D721Med (cell line): ENCODE results near the gene UBASH3A.

ENCODE experiments used
- DNase-seq: peaks from one replicate; pipeline ENCODE4 v3.0.0; 2011; ENCODE audit warnings: low spot score; ENCODE audit not compliant: insufficient read length
- FAIRE-seq: peaks from 2 replicates; lab custom pipeline; 2011; peaks lifted over from hg19 to GRCh38; lab: Jason Lieb, UNC
- TF ChIP-seq, protein P1 (sequence below): IDR thresholded peaks from 2 replicates; pipeline ENCODE4 v1.5.1; 2012; ENCODE audit warnings: mild to moderate bottlenecking, control low read depth; ENCODE audit not compliant: insufficient read depth; ENCODE audit errors: missing control alignments

UBASH3A gene

DNA sequence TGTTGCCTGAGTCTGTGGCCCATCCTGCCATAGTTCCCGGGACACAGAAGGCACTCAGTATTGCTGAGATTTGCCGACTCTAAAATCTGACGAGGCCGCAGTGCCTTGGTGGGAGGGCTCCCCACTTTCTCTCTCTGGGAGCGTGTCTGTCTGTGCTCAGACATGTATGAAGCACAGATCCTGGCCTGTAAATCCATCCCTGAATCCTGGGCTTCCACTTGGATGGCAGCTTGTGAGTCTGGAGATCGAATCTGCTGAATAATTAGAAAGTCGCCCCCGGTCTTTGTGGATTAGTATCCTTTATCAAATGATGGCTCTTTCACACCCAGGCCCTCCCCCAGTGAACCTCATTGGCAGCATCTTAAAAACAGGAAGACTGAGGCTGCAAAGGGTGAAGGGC, 10.4 kb downstream of the UBASH3A start:
- DNase-seq = no peak
- FAIRE-seq = no peak
- TF ChIP-seq, protein P1, sequence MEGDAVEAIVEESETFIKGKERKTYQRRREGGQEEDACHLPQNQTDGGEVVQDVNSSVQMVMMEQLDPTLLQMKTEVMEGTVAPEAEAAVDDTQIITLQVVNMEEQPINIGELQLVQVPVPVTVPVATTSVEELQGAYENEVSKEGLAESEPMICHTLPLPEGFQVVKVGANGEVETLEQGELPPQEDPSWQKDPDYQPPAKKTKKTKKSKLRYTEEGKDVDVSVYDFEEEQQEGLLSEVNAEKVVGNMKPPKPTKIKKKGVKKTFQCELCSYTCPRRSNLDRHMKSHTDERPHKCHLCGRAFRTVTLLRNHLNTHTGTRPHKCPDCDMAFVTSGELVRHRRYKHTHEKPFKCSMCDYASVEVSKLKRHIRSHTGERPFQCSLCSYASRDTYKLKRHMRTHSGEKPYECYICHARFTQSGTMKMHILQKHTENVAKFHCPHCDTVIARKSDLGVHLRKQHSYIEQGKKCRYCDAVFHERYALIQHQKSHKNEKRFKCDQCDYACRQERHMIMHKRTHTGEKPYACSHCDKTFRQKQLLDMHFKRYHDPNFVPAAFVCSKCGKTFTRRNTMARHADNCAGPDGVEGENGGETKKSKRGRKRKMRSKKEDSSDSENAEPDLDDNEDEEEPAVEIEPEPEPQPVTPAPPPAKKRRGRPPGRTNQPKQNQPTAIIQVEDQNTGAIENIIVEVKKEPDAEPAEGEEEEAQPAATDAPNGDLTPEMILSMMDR = no peak

DNA sequence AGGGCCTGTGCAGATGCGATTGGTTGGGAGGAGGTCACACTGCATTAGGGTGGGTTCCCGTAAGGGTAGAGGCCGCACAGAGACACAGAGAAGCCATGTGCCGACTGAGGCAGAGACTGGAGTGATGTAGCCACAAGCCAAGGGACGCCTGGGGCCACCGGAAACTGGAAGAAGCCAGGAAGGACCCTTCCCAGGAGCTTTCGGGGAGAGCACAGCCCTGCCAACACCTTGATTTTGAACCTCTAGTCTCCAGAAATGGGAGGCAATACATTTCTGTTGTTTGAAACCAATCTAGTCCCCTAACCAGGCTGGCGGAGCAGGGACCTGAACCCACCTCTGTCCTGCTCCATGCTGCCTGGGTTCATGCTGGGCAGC, 10.8 kb downstream of the UBASH3A start:
- no peak for DNase-seq
- TF ChIP-seq, protein P1 = no peak

DNA sequence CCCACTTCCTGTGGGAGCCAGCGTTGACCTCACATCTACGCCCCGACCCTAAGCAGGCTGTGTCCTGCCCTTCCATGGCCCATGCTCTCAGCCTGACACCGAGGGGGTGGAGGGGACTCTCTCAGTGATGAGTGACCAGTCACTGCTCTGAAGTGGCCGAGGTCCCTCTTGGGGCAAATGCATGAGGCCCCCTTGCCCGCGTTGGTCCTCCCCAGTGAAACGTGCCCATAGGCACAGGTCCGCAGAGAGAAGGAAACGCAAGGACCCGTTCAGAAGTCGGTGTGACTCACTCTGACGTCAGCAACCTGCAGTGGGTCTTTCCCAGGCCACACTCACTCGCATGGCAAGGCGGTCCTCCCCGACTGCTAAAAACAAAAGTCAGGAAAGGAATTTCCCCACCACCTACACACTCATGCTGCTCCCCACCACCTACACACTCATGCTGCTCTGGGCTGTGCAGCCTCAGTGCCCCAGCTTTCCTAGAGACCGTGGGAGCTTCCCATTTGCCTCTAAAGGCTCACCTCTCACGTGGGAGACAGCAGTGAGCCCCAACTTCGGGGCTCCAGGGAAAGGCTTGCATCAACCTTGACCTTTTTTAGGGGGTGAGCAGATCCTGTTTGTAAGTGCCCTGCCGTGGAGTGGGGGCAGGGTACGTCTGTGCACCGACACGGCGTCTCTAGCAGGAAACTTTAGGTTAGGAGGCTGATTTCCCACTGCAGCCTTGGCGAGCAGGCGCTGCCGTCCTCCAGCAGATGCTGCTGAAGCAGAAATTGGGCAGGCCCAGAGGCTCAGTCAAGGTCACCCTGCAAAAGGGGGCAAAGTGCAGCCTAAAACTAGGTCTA, 11.4 kb downstream of the UBASH3A start:
- TF ChIP-seq, protein P1 = no peak
- DNase-seq = no peak
- FAIRE-seq = no peak

More for the DNA sequence above, 10.8 kb downstream of the UBASH3A start:
- no peak for FAIRE-seq

DNA sequence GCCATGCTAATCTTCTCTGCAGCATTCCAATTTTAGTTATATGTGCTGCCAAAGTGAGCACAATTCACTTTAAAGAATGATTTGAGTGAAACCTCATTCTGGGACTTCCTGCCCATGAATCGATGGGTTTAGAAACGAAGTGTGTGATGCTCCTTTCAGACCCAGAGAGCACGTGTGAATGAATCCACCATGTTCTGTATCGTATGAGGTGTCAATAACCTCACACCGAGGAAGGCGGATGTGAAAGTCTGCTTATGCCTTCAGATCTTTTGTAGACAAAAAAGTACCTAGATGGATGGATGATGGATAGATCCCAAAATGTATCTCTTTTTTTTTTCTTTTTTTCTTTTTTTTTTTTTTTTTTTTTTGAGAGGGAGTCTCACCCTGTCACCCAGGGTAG, 13.8 kb downstream of the UBASH3A start:
- DNase-seq (no peak), FAIRE-seq (no peak)
- TF ChIP-seq, protein P1 = no peak

DNA sequence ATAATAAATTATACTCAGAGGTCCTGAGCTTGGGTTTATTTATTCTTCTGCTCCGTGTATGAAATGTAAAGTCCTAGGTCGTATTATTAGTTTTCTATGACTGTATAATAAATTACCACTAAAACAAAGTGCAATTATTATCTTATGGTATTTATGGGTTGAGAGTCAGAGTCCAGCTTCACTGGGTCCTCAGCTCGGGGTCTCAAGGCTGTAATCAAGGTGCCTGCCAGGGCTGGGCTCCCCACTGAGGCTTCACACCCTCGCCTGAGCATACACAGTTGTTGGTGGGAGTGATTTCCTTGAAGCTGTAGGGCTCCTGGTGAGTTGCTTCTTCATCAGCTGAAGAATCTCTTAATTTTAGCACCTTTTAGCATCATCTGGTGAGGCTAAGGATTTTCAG, 15.2 kb downstream of the UBASH3A start:
- FAIRE-seq = no peak
- TF ChIP-seq, protein P1 = no peak
- no peak for DNase-seq

DNA sequence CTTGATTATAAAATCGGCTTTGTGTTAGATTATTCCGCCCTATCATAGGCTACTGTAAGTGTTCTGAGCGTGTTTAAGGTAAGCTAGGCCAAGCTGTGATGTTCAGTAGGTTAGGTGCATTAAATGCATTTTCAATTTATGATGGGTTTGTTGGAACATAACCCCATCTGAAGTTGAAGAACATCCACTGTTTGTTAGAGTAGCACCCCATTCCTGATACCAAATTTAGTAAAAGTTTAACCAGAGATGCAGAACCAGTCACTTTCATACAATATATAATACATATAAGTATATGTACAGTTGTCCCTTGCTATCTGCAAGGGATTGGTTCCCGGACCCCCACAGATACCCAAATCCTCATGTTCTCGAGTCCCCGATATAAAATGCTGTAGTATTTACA, 16.1 kb downstream of the UBASH3A start:
- FAIRE-seq = no peak
- TF ChIP-seq, protein P1 = no peak
- no peak for DNase-seq

DNA sequence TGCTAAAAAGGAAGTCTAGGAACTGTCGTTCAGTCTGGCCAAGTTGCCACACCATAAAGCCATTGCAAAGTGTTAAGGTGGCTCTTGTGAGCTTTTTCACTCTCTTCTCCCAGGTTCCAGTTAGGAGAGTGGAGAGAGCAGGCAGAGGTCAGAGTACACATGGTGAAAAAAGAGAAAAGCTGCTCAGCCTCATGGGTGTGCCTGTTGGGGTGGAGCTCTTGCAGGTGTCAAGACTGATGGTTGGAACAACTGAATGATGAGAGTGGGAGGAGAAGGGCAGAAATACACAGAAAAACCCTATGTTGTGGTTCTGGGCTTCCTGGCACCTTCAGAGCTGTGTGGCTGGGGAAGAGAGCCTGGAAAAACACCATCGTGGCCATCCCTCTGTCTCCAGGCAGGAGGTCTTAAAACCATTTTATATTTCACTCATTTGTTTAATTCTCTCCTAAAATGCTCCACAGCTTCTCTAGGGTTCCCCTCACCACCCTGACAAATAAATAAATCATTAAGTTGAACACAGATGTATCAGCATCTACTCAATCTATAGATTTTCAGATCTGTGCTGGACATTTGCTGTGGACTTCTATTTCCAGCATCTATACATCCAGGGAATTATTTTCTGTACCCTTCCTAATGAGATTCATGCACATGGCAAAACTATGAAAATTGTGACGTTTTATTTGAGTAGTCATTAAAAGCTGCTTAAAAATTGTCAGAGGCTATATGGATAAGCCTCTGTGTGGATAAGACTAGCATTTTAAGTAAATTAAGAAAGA, 17.5 kb downstream of the UBASH3A start:
- TF ChIP-seq, protein P1 = no peak
- no peak for DNase-seq
- no peak for FAIRE-seq
